Measurements from ENCODE around the gene CFAP126. TPM values are rescaled to one million over a fixed set of nuclear protein-coding genes. Genes with fewer than 3 reads are reported as not detected.

CFAP126 gene
- total and polyA plus RNA-seq, 12 donors = 0.28 to 0.29 TPM; not detected in 10

- intact Hi-C loops (cut with DNase I) = no loop called here
- no peak for DNase-seq
- H3K27me3 ChIP-seq = no peaks in the 10 kb centered on the region
- peaks cover 9 to 32% of the 10 kb centered on the region in 2 donors for H3K4me1 ChIP-seq (replicated peaks in 1 of 2)
- no peaks in the 10 kb centered on the region for H3K9me3 ChIP-seq (replicated peaks in 1 of 3)
- H3K27ac ChIP-seq = peak overlapping the region in 3 of 5 donors; percentile 39 to 74 (median 45)
- H3K4me3 ChIP-seq = no peak overlapping the region
- TF ChIP-seq POLR2A (IDR thresholded peaks at IDR 0.05) (no peak), CTCF (IDR thresholded peaks at IDR 0.05) (no peak)
- H3K36me3 ChIP-seq (replicated peaks in 1 of 2) = peaks cover 0 to 7% of the 10 kb centered on the region in 2 donors
These were observed 8.4 kb downstream of the CFAP126 start for GRCh38 chr1:161359291-161359690.

DNA sequence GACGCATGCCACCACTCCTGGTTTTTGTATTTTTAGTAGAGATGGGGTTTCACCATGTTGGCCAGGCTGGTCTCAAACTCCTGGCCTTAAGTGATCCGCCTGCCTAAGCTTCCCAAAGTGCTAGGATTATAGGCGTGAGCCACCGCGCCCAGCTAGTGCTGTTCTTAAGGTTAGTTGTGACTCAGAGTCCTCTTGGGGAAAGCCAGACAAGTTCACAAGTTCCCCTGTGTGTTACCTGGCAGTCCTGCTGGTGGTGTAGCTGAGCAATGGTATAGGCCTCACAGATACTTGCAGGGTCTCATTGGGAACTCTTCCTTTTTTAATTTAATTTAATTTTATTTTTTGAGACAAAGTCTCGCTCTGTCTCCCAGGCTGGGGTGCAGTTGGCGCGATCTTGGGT is 10.6 kb downstream of the CFAP126 start:
- TF ChIP-seq POLR2A (IDR thresholded peaks at IDR 0.05) = no peak
- TF ChIP-seq CTCF (IDR thresholded peaks at IDR 0.05) = no peak
- H3K27ac ChIP-seq = no peak overlapping the region
- DNase-seq = no peak
- 93 to 97% (median 96%) methylated on average over 8 of the region's 8 CpGs for WGBS, 4 donors
- peaks cover 0 to 11% of the 10 kb centered on the region in 2 donors for H3K36me3 ChIP-seq (replicated peaks in 1 of 2)
- no peaks in the 10 kb centered on the region for H3K27me3 ChIP-seq
- intact Hi-C loops (cut with DNase I) = no loop called here
- no peaks in the 10 kb centered on the region for H3K9me3 ChIP-seq (replicated peaks in 1 of 3)
- H3K4me3 ChIP-seq = no peak overlapping the region
- peaks cover 6 to 27% of the 10 kb centered on the region in 2 donors for H3K4me1 ChIP-seq (replicated peaks in 1 of 2)

- Histone ChIP-seq H3K27me3 (no peaks in the 10 kb centered on the region), H3K4me3 (no peak overlapping the region), H3K4me1 (replicated peaks in 1 of 2) (peaks cover 7 to 20% of the 10 kb centered on the region in 2 donors), H3K27ac (peak overlapping the region in 3 of 5 donors; percentile 7 to 47 (median 27)), H3K9me3 (replicated peaks in 1 of 3) (no peaks in the 10 kb centered on the region), H3K36me3 (replicated peaks in 1 of 2) (peaks cover 0 to 5% of the 10 kb centered on the region in 2 donors)
- 36 to 50% (median 45%) methylated on average over 1 of the region's 1 CpG for WGBS, 4 donors
- intact Hi-C loops (cut with DNase I) = no loop called here
- DNase-seq = no peak
- TF ChIP-seq POLR2A (IDR thresholded peaks at IDR 0.05) (no peak), CTCF (IDR thresholded peaks at IDR 0.05) (no peak)
These were observed 16.2 kb downstream of the CFAP126 start for GRCh38 chr1:161351482-161351881.

DNA sequence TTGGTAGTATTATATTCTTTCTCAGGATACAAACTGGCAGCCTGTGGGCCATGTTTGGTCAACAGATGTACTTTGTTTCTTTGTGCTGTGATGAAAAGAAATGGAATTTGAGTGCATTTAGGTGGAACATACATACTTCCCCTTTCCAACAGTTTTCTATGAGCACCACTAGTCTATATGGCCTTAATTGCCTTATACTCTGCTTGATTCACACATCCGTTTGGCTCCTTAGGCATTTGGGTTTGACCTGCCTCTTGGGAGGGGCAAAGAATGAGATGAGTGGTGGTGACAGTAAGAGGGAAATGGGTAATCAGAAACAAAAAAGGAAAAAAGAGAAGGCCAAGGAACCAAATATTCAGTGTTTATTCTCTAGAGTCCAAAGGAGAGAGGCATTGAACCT is 17.0 kb downstream of the CFAP126 start:
- H3K4me1 ChIP-seq (replicated peaks in 1 of 2) = peaks cover 7 to 20% of the 10 kb centered on the region in 2 donors
- H3K27ac ChIP-seq = peak overlapping the region in 1 of 5 donors; percentile 2
- no peak overlapping the region for H3K4me3 ChIP-seq
- DNase-seq = no peak
- TF ChIP-seq POLR2A (IDR thresholded peaks at IDR 0.05) = no peak
- TF ChIP-seq CTCF (IDR thresholded peaks at IDR 0.05) = no peak
- H3K36me3 ChIP-seq (replicated peaks in 1 of 2) = peaks cover 0 to 5% of the 10 kb centered on the region in 2 donors
- H3K27me3 ChIP-seq = no peaks in the 10 kb centered on the region
- no peaks in the 10 kb centered on the region for H3K9me3 ChIP-seq (replicated peaks in 1 of 3)
- intact Hi-C loops (cut with DNase I) = no loop called here
- 83 to 91% (median 88%) methylated on average over 1 of the region's 1 CpG for WGBS, 4 donors
